HS-27A (cell line): ENCODE results near the gene TIGD1.

Experiments used
- DNase-seq: peaks from one replicate; pipeline ENCODE4 v3.0.0-alpha.2; 2012; ENCODE audit warnings: low read depth, missing footprints

TIGD1 gene

GRCh38 chr2:232501794-232502390, 48.5 kb downstream of the TIGD1 start:
- DNase-seq = no peak

DNA sequence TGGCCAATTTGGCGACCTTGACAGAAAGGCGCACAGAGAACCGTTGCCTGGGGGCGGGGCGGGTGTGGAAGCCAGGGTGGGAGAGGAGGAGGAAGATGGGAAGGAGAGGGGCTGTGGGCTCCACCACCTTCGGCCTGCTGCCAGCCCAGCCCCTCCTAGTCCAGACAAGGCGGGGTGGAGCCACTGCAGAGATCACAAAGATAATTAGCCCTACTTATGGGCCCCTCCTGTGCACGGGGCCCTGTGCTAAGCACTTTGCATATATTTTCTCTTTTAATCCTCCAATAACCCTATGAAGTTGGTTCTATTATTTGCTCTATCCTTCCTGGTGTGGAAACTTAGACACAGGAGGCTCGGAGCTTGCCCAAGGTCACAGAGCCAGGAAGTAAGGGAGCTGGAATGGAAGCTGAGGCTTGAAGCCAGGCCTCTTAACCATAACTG, 49.0 kb downstream of the TIGD1 start:
- no peak for DNase-seq

DNA sequence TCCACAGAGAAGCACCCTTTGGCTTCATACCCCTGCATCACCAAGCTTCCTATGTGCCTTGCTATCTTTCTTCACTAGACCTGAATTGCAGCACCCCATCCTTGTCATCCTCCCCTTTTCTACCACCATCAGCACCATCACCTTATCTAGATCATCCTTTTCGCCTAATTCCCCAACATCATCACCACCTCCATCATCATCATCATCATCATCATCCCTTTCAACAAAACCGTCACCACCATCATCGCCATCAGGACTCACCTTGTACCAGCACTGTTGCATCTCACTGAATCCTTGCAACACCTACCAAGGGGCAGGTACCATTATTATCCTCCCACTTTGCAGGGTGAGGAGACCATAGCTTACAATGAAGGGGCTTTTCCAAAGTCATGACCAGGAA, 51.9 kb downstream of the TIGD1 start:
- DNase-seq = no peak
